Vagina (tissue), 2 donors: Measurements from ENCODE around the gene C11orf71. TPM values are rescaled to one million over a fixed set of nuclear protein-coding genes. Genes with fewer than 3 reads are reported as not detected.

ENCODE experiments used
- DNase-seq, 2 donors: peaks; one replicate each; pipeline ENCODE4 v3.0.0-alpha.2; 2017; ENCODE audit errors: extremely low spot score in 2 of 2
- H3K27ac ChIP-seq: fragments of 200-600 bp; sonication (generic); one replicate; pipeline ENCODE4 v1.5.1; 2019
- H3K27me3 ChIP-seq: fragments of 200-600 bp; sonication (generic); one replicate; pipeline ENCODE4 v1.5.1; 2019
- H3K36me3 ChIP-seq, 2 donors: fragments of 200-600 bp; sonication (generic); one replicate each; pipeline ENCODE4 v1.5.1; 2017 to 2019
- H3K4me1 ChIP-seq: fragments of 200-600 bp; sonication (generic); one replicate; pipeline ENCODE4 v1.5.1; 2019
- H3K4me3 ChIP-seq, 2 donors: fragments of 200-600 bp; sonication (generic); 1 replicate in 1 of 2; 2 replicates in 1 of 2; pipeline ENCODE4 v1.5.1; 2016 to 2019
- H3K9me3 ChIP-seq: fragments of 200-600 bp; sonication (generic); one replicate; pipeline ENCODE4 v1.5.1; 2019
- CTCF ChIP-seq, 3 experiments: fragments of 450-650 bp in 2 of 3; fragments of 200-600 bp in 1 of 3; sonication (generic) in 1 of 3; IDR thresholded peaks; one replicate each; pipeline ENCODE4 v1.5.1; 2017 to 2019; ENCODE audit warnings: antibody characterized with exemption in 3 of 3, mild to moderate bottlenecking in 2 of 3, moderate library complexity in 2 of 3
- POLR2A ChIP-seq, 2 donors: fragments of 450-650 bp; IDR thresholded peaks; one replicate each; pipeline ENCODE4 v1.6.1; 2017; ENCODE audit warnings: antibody characterized with exemption in 2 of 2, mild to moderate bottlenecking in 2 of 2, moderate library complexity in 2 of 2
- POLR2AphosphoS5 ChIP-seq, 2 donors: sonication (generic); formaldehyde crosslinking; IDR thresholded peaks; one replicate each; pipeline ENCODE4 v1.9.0; 2017; ENCODE audit warnings: antibody characterized with exemption in 2 of 2, mild to moderate bottlenecking in 2 of 2, low read depth in 1 of 2; ENCODE audit not compliant: insufficient read depth in 1 of 2
- intact Hi-C: fragments of 100-400 bp; cut with DNase I; formaldehyde crosslinking; loops from one replicate; pipeline ENCODE4 v1.15.1; 2023
- total RNA-seq: library from RNA; depleted of rRNA; stranded (reverse); fragments of >200 nt; gene quantifications from one replicate; pipeline ENCODE4 v1.2.3, GENCODE V29; 2016

The C11orf71 gene
- total RNA-seq, 1 donor from 2014 or later: 2.7 TPM

- TF ChIP-seq CTCF (IDR thresholded peaks at IDR 0.05) (no peak), POLR2AphosphoS5 (IDR thresholded peaks at IDR 0.05; ENCODE audit: insufficient read depth in 1 of 2, low read depth in 1 of 2) (no peak), POLR2A (IDR thresholded peaks at IDR 0.05) (no peak)
- Histone ChIP-seq H3K27ac (no peak overlapping the region), H3K36me3 (no peaks in the 10 kb centered on the region), H3K4me3 (no peak overlapping the region), H3K4me1 (no peaks in the 10 kb centered on the region), H3K27me3 (no peaks in the 10 kb centered on the region), H3K9me3 (no peaks in the 10 kb centered on the region)
- no peak for DNase-seq
- intact Hi-C loops: no loop called here
Observed at GRCh38 chr11:114368918-114369680, 31.2 kb downstream of the C11orf71 start.

GRCh38 chr11:114367244-114367957 lies 32.9 kb downstream of the C11orf71 start:
- DNase-seq: no peak
- intact Hi-C loops: no loop called here

GRCh38 chr11:114366331-114367243 lies 33.7 kb downstream of the C11orf71 start:
- H3K4me3 ChIP-seq: no peak overlapping the region
- H3K9me3 ChIP-seq: no peaks in the 10 kb centered on the region
- DNase-seq: no peak
- intact Hi-C loops: no loop called here
- no peak overlapping the region for H3K27ac ChIP-seq
- no peaks in the 10 kb centered on the region for H3K27me3 ChIP-seq
- H3K4me1 ChIP-seq: no peaks in the 10 kb centered on the region
- H3K36me3 ChIP-seq: no peaks in the 10 kb centered on the region
- TF ChIP-seq POLR2A (IDR thresholded peaks at IDR 0.05) (no peak), POLR2AphosphoS5 (IDR thresholded peaks at IDR 0.05; ENCODE audit: insufficient read depth in 1 of 2, low read depth in 1 of 2) (no peak), CTCF (IDR thresholded peaks at IDR 0.05) (no peak)

More at GRCh38 chr11:114367244-114367957, 32.9 kb downstream of the C11orf71 start:
- H3K4me1 ChIP-seq: no peaks in the 10 kb centered on the region
- no peak overlapping the region for H3K4me3 ChIP-seq
- no peaks in the 10 kb centered on the region for H3K27me3 ChIP-seq
- no peaks in the 10 kb centered on the region for H3K9me3 ChIP-seq
- H3K36me3 ChIP-seq: no peaks in the 10 kb centered on the region
- no peak overlapping the region for H3K27ac ChIP-seq
- TF ChIP-seq POLR2AphosphoS5 (IDR thresholded peaks at IDR 0.05; ENCODE audit: insufficient read depth in 1 of 2, low read depth in 1 of 2) (no peak), CTCF (IDR thresholded peaks at IDR 0.05) (no peak), POLR2A (IDR thresholded peaks at IDR 0.05) (no peak)

- H3K36me3 ChIP-seq: no peaks in the 10 kb centered on the region
Observed at GRCh38 chr11:114362958-114363357, 37.4 kb downstream of the C11orf71 start.

More at GRCh38 chr11:114362958-114363357, 37.4 kb downstream of the C11orf71 start:
- no peak overlapping the region for H3K4me3 ChIP-seq
- no peak for DNase-seq
- no peaks in the 10 kb centered on the region for H3K27me3 ChIP-seq
- H3K27ac ChIP-seq: no peak overlapping the region
- intact Hi-C loops: no loop called here
- H3K9me3 ChIP-seq: no peaks in the 10 kb centered on the region
- H3K4me1 ChIP-seq: no peaks in the 10 kb centered on the region
- TF ChIP-seq POLR2A (IDR thresholded peaks at IDR 0.05) (no peak), POLR2AphosphoS5 (IDR thresholded peaks at IDR 0.05; ENCODE audit: insufficient read depth in 1 of 2, low read depth in 1 of 2) (no peak), CTCF (IDR thresholded peaks at IDR 0.05) (no peak)
